MCF 10A (cell line): ENCODE results near the gene MSX1. TPM values are rescaled to one million over a fixed set of nuclear protein-coding genes. Genes with fewer than 3 reads are reported as not detected.
"Not testable (repeated sequence)": the region's sequence is repeated elsewhere in the genome, so short reads cannot be mapped to it uniquely, and the experiment has no call there.

ENCODE experiments used
- BruUV-seq: library from RNA; stranded (reverse); fragments of 400-500 nt; replicated peaks from 2 replicates; lab custom pipeline; 2021; lab: Mats Ljungman, UMichigan
- CTCF ChIA-PET: fragments of 300-600 bp; sonication (Branson Sonifier 250); formaldehyde crosslinking; extraction: SDS; loops from one replicate; lab custom pipeline; 2021; ENCODE audit warnings: antibody characterized with exemption, inconsistent platforms; lab: Yijun Ruan, JAX
- POLR2A ChIA-PET: fragments of 300-600, 350-650 bp; sonication (Branson Sonifier 250); formaldehyde crosslinking; extraction: SDS; loops from one replicate; lab custom pipeline; 2020; ENCODE audit warnings: antibody characterized with exemption, inconsistent platforms; lab: Yijun Ruan, JAX
- DNase-seq: peaks from one replicate; pipeline ENCODE4 v3.0.0-alpha.2; 2018; ENCODE audit not compliant: unreplicated experiment
- H3K27ac Mint-ChIP-seq: one replicate; pipeline ENCODE4 v1.8.0; 2022; ENCODE audit warnings: mild to moderate bottlenecking, low read depth, mixed read lengths; ENCODE audit not compliant: unreplicated experiment
- H3K27me3 Mint-ChIP-seq: one replicate; pipeline ENCODE4 v1.8.0; 2022; ENCODE audit warnings: mixed read lengths; ENCODE audit not compliant: insufficient read depth, unreplicated experiment
- H3K36me3 Mint-ChIP-seq: one replicate; pipeline ENCODE4 v1.8.0; 2022; ENCODE audit warnings: mild to moderate bottlenecking, moderate library complexity, mixed read lengths; ENCODE audit not compliant: insufficient read depth, unreplicated experiment
- H3K4me1 Mint-ChIP-seq: one replicate; pipeline ENCODE4 v1.8.0; 2022; ENCODE audit warnings: mixed read lengths; ENCODE audit not compliant: insufficient read depth, unreplicated experiment
- H3K4me3 Mint-ChIP-seq: one replicate; pipeline ENCODE4 v1.8.0; 2022; ENCODE audit warnings: mild to moderate bottlenecking, moderate library complexity, mixed read lengths; ENCODE audit not compliant: unreplicated experiment
- H3K9me3 Mint-ChIP-seq: one replicate; pipeline ENCODE4 v1.8.0; 2022; ENCODE audit warnings: mixed read lengths; ENCODE audit not compliant: unreplicated experiment
- intact Hi-C: fragments of 100-400 bp; cut with micrococcal nuclease; formaldehyde crosslinking; loops from 2 replicates; pipeline ENCODE4 v1.14.1; 2022
- total RNA-seq: library from RNA; stranded (reverse); gene quantifications from 2 replicates; pipeline ENCODE4 v1.2.3, GENCODE V29; 2022
- TF ChIP-seq, protein P1 (sequence below): fragments of 200-600 bp; IDR thresholded peaks from one replicate; pipeline ENCODE4 v1.8.0; 2022; ENCODE audit warnings: antibody characterized with exemption, mild to moderate bottlenecking; ENCODE audit not compliant: unreplicated experiment

MSX1 gene
- total RNA-seq, 1 experiment from 2014 or later: 3.9 TPM

DNA sequence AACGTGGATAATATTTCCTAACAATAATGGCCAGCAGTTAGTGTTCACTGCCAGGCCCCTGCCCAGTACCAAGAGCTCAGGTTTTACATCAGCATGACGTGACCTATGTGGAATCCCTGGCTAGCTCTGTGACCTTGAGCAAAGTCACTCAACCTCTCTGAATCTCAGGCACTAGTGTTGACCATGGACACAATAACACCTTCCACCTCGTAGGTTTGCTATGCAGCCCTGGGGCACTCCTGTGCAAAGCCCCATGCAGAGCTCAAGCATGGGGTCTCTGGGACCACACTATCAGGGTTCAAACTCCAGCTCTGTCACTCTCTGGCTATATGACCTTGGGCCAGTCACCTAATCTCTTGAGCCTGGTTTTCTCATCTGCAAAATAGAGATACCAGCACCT lies 38.7 kb upstream of the MSX1 start:
- no peak for DNase-seq
- Mint-ChIP-seq H3K4me3 (no peak overlapping the region), H3K27me3 (peaks cover 6% of the 10 kb centered on the region), H3K27ac (no peak overlapping the region), H3K9me3 (no peaks in the 10 kb centered on the region), H3K4me1 (no peaks in the 10 kb centered on the region), H3K36me3 (no peaks in the 10 kb centered on the region)
- ChIA-PET POLR2A (no interaction called here), CTCF (no interaction called here)
- intact Hi-C loops: no loop called here
- no TSS peak for BruUV-seq
- TF ChIP-seq, protein P1, sequence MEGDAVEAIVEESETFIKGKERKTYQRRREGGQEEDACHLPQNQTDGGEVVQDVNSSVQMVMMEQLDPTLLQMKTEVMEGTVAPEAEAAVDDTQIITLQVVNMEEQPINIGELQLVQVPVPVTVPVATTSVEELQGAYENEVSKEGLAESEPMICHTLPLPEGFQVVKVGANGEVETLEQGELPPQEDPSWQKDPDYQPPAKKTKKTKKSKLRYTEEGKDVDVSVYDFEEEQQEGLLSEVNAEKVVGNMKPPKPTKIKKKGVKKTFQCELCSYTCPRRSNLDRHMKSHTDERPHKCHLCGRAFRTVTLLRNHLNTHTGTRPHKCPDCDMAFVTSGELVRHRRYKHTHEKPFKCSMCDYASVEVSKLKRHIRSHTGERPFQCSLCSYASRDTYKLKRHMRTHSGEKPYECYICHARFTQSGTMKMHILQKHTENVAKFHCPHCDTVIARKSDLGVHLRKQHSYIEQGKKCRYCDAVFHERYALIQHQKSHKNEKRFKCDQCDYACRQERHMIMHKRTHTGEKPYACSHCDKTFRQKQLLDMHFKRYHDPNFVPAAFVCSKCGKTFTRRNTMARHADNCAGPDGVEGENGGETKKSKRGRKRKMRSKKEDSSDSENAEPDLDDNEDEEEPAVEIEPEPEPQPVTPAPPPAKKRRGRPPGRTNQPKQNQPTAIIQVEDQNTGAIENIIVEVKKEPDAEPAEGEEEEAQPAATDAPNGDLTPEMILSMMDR: no peak

DNA sequence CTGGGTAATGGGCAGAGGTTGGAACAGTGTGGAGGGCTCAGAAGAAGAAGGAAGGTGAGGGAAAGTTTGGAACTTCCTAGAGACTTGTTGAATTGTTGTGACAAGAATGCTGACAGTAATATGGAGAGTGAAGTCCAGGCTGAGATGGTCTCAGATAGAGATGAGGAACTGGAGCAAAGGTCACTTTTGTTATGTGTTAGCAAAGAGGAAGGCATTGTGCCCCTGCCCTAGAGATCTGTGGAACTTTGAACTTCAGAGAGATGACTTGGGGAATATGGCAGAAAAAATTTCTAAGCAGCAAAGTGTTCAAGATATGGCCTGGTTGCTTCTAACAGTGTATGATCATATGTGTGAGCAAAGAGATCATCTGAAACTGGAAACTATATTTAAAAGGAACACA lies 37.9 kb upstream of the MSX1 start:
- Mint-ChIP-seq H3K27me3 (peaks cover 12% of the 10 kb centered on the region), H3K36me3 (no peaks in the 10 kb centered on the region), H3K27ac (no peak overlapping the region), H3K9me3 (no peaks in the 10 kb centered on the region), H3K4me3 (no peak overlapping the region), H3K4me1 (no peaks in the 10 kb centered on the region)
- no peak for DNase-seq
- POLR2A ChIA-PET: no interaction called here
- BruUV-seq: no TSS peak
- TF ChIP-seq, protein P1: no peak
- CTCF ChIA-PET: no interaction called here
- intact Hi-C loops: no loop called here

GRCh38 chr4:4822286-4822685 lies 37.2 kb upstream of the MSX1 start:
- H3K4me1 Mint-ChIP-seq, H3K27ac Mint-ChIP-seq, H3K36me3 Mint-ChIP-seq, H3K9me3 Mint-ChIP-seq, H3K4me3 Mint-ChIP-seq, BruUV-seq, DNase-seq, CTCF ChIA-PET, intact Hi-C loops, POLR2A ChIA-PET: not testable (repeated sequence)
- peaks cover 12% of the 10 kb centered on the region for H3K27me3 Mint-ChIP-seq

DNA sequence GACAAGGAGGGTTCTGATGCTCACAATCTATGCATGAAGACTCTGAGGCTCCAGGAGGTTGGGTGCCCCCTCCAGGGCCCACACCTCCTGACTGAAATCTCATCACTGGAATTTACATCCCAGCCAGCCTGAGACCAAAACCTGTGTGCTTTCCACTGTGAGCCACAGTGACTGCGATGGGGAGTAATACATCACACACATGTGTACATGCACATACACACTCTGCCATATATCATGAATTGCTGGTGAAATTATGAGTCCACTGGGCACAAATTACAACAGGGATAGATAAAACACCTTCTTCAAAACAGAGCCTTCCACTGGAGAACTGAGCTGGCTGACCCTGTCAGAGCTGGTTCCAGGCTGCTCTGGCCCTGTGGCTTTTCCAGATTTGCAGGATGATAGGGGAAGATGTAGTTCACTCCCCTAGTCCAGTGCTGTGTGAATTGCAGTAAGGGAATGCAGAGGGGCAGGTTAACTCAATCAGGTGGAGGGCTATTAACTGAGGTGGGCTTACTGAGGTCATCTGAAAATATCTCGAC lies 35.8 kb upstream of the MSX1 start:
- Mint-ChIP-seq H3K27ac (no peak overlapping the region), H3K36me3 (no peaks in the 10 kb centered on the region), H3K27me3 (peaks cover 12% of the 10 kb centered on the region), H3K9me3 (no peaks in the 10 kb centered on the region), H3K4me1 (no peaks in the 10 kb centered on the region), H3K4me3 (no peak overlapping the region)
- intact Hi-C loops: no loop called here
- no TSS peak for BruUV-seq
- TF ChIP-seq, protein P1: no peak
- ChIA-PET CTCF (interaction anchor here (0.6 kb wide), 1 partner anchor 549 kb away, joined by 3 read pairs; no protein-coding TSS in a partner anchor), POLR2A (no interaction called here)
- no peak for DNase-seq

DNA sequence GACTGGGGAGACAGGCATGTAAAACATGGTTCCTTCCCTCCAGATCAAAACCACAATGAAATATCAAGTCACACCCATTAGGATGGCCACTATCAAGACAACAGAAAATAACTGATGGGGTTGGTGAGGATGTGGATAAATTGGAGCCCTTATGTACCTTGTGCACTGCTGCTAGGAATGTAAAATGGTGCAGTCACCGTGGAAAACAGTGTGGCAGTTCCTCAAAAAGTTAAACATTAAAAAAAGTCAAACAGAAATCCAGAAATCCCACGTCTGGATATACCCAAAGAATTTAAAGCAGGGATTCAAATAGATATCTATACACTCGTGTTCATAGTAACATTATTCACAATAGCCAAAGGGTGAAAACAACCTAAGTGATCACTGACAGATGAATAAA lies 35.2 kb upstream of the MSX1 start:
- Mint-ChIP-seq H3K27me3 (peaks cover 12% of the 10 kb centered on the region), H3K27ac (no peak overlapping the region), H3K36me3 (no peaks in the 10 kb centered on the region), H3K9me3 (no peaks in the 10 kb centered on the region), H3K4me1 (no peaks in the 10 kb centered on the region), H3K4me3 (no peak overlapping the region)
- CTCF ChIA-PET: no interaction called here
- intact Hi-C loops: no loop called here
- no peak for DNase-seq
- TF ChIP-seq, protein P1: no peak
- POLR2A ChIA-PET: no interaction called here
- no TSS peak for BruUV-seq
